Pulmonary artery endothelial cell (primary cell): ENCODE measurements around the gene DPP6. TPM values are rescaled to one million over a fixed set of nuclear protein-coding genes. Genes with fewer than 3 reads are reported as not detected.
"Not testable (repeated sequence)": the region's sequence is repeated elsewhere in the genome, so short reads cannot be mapped to it uniquely, and the experiment has no call there.

Source experiments
- DNase-seq: peaks from one replicate; pipeline ENCODE4 v3.0.0-alpha.2; 2011; ENCODE audit warnings: low read depth, low spot score
- total RNA-seq: library from RNA; depleted of rRNA; stranded (reverse); fragments of >200 nt; gene quantifications from 2 replicates; pipeline ENCODE4 v1.2.3, GENCODE V29; 2014

DPP6 gene
- total RNA-seq, 1 donor from 2014 or later: not detected

GRCh38 chr7:154148791-154149516, 96.8 kb downstream of the DPP6 start:
- not testable (repeated sequence) for DNase-seq

GRCh38 chr7:154150656-154151055, 98.5 kb downstream of the DPP6 start:
- not testable (repeated sequence) for DNase-seq

DNA sequence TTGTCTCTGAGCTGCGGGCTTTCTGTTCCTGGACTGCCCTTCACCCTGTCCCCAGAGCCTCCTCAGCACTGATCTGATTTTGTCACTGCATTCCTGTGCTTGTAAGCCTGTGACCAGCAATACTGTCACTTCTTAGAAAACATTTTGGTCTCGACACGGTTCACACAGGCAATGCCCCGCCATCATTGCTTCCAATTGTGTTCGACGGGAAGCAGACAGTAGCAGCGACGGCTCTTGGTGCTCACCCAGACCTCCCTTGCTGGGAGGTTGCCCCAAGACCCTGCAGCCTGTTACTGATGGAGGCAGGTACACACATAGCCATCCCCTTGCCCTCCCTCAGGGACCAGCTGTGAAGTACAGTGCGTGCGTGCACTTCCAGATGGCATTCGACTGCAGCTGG, 99.1 kb downstream of the DPP6 start:
- not testable (repeated sequence) for DNase-seq

DNA sequence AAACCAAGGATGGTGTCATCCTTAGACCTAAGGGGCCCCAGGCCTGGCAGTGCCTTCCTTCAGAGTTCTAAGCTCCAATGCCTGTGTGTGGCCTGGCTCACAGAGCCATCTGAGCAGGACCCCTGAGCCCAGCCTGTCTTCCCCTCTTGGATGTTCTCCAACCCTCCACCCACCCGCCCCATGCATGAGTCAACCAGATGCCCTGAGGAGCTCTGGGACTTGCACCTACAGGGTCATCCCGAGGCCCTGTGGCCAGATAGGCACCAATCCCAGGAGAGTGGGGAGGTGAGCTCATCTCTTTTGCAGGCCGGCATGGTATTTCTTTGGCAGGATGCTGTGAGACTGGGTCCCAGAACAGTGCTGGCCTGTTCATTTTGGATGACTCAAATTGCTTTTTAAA, 103.7 kb downstream of the DPP6 start:
- DNase-seq: not testable (repeated sequence)

DNA sequence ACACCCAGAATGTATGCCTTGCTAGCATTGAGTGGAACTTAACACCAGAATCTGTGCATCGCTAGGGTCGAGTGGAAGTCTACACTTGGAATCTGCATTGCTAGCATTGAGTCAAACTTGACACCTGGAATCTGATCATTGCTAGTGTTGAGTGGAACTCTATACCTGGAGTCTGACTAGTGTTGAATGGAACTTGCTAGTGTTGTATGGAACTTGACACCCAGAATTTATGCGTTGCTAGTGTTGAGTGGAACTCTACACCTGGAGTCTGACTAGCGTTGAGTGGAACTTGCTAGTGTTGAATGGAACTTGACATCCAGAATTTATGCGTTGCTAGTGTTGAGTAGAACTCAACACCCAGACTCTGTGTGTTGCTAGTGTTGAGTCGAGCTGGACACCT, 110.7 kb downstream of the DPP6 start:
- not testable (repeated sequence) for DNase-seq

DNA sequence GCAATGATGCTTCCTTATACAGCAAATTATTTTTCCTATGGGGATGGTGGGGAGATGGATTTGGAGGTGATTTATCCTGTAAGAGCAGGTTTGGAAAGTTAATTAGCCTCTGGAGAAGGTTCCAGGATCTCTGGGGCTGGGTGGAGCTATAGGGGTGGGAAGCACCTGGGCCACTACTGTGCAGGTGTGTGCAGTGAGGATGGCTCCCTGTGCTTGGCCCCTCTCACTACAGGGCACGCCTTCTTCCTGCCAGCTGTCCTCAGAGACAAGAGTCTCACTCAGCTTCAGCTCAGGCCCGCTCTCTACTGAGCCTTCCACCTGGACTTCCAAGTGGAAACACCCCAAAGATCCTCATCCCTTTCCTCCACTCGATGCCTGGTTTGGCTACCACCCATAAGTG, 111.4 kb downstream of the DPP6 start:
- not testable (repeated sequence) for DNase-seq

- DNase-seq: no peak
Observed at GRCh38 chr7:154167051-154167450, 114.9 kb downstream of the DPP6 start.

GRCh38 chr7:154167807-154168206, 115.6 kb downstream of the DPP6 start:
- DNase-seq: no peak

DNA sequence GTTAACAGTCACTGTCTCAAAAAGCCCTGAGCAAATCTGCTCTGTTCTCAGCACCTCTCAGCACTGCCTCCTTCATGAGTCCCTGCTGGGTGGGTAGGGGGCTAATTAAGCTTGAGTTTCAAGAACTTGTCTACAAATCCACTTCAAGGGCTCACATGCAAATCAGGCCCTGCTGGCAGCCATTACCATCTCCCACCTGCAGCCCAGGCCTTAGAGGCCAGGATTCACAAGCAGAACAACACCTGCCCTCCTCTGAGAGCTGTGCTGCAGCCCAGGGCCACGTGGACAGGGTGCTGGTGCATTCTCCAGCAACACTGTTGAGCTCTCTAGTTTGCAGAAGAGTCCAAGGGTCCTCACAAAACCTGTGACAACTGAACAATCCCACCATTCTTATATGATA, 119.2 kb downstream of the DPP6 start:
- no peak for DNase-seq

DNA sequence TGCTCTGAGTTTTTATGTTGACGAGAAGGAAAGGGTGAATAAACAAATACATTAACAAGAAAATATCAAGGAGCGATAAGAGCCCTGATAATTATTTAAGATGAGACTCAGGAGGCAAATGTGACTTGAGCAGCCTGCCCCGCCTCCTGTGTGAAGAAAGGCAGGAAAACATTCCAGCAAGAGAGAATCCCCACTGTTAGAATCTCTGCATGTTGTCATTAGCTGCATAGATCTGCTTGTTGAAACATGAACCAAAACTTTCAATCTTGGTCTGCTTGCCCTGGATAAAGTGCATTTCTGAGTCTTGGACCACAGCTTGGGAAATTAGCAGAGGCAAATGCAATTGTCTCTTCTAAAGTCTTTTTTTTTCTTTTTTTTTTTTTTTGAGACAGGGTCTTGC, 120.0 kb downstream of the DPP6 start:
- DNase-seq: no peak

DNA sequence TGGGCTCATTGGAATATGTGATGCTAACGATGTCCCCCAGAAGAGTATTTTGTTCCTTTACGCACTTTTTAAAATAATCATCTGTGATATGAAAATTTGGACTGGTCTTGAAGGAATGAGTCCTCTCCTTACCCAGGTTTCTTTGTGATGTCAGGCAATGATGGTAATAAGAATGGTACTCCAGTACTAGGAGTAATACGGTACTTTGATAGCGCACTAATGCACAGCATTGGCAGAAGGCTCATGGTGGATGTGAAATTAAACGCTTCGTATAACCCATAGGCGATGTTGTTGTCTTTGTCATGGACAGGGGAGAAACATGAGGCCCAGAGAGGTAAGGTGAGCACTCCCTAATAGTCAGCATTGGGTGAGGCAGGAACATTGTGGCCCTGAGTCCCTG, 125.4 kb downstream of the DPP6 start:
- no peak for DNase-seq

GRCh38 chr7:154178895-154179294, 126.7 kb downstream of the DPP6 start:
- no peak for DNase-seq

GRCh38 chr7:154183482-154183881, 131.3 kb downstream of the DPP6 start:
- DNase-seq: no peak

DNA sequence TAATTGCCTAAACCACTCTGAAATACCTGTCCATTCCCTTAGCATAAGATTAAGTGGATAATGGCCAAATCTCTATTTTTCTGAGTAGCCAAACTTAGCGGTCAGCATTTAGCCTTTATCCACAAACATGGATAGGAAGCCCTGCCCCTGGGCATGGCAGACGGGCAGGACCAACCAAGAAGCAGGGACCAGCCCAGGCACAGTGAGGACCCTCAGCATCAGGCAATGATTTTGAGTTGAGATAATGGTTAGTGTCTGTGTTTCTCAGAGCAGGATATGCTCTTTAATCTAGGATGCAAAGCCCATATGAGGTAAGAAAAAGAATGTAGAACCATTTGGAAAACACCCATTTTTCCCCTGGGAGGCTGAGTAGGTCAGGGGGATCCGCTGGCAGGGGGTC, 131.7 kb downstream of the DPP6 start:
- no peak for DNase-seq

DNA sequence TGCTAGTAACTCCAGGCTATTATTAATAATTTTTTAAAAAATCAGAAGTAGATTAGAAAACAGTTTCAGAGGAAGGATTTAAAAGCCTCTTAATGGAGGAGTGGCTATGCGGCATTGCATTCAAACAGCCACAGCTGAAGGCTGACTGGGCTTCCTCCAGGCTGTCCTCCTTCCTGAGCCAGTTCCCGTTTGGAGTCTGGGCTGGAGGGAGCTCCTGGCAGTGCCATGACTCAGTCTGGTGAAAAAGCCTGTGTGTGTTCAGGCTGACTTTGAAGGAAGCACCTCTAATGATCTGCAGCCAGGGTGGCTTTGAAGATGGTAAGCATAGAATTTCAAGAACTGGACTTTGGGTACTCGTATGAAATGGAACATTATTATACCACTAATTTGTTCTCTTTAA, 134.6 kb downstream of the DPP6 start:
- no peak for DNase-seq

DNA sequence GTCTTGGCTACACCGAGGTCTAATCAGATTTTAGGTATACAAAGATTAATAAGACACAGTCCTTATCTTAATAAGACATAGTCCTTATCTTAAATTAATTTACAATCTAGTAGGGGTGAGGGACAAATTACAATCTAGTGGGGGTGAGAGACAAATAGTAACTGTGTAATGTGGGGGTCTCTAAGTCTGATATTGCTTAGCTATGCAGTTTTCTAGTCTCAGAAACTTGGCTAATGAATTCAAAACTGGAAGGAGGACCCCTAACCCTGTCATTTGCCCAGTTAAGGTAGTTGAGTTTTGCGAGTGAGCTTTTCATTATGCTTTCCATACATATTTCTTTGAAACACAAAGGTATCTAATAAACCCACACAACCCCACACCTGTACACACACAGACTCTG, 136.1 kb downstream of the DPP6 start:
- DNase-seq: no peak

DNA sequence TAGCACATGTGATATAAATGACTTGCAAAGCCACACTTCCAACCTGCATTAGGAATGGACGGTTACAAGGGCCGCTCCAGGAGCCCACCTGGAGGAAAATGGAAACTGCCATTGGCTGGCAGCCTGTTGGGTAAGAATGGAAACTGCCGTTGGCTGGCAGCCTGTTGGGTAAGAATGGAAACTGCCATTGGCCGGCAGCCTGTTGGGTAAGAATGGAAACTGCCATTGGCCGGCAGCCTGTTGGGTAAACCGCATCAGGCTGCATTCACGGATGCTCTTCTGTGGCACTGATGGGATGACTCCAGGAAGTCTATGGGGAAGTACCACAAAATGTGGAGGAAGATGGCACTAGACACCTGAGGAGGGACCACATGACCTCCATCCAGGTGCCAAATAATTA, 143.1 kb downstream of the DPP6 start:
- no peak for DNase-seq

DNA sequence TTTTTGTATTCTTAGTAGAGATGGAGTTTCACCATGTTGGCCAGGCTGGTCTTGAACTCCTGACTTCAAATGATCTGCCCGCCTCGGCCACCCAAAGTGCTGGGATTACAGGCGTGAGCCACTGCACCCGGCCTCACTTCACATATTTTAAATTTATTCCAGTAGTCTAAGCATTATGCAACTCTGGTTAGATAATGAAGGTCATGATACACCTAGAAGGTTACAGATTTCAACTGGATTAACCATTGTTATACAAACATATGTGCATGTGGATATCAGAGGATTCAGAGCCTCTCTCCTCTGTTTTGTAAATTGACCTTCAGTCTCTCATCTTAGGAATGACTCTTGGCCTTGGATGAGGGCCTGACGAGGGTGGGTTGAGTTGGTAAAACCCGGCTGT, 146.3 kb downstream of the DPP6 start:
- no peak for DNase-seq

DNA sequence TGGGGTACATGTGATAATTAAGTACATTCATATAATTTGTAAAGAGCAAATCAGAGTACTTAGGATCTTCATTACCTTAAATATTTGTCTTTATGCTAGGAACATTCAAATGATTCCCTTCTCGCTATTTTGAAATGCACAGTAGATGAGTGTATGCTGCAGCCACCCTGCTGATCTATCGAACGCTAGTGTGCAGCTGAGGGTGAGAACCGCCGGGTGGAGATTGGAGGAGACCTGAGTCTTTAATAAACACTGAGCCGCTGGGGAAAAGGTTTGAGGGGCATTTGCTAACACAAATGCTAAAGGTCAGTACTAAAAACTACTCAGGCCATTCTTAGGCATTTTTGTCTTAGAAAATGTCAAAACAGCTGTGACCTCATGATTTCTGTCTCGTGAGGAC, 148.0 kb downstream of the DPP6 start:
- DNase-seq: no peak

GRCh38 chr7:154202002-154202401, 149.8 kb downstream of the DPP6 start:
- DNase-seq: no peak

DNA sequence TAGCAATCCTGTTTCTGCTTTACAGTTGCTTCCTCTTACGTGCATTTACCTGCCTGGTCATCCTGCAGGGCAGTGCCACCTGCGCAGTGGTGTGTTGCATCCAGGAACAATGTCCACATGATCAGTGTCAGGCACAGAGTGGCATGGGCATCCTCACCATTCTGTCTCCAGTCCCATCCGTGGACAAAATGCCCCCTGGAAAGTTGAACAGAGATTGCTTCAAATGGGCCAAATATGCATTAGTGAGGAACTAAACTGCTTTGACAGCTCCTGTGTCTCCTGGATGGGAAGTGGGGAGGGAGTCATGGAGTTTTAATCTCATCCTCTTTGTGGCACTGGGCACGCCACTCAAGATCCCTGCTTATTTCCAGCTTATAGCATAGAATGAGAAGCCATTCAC, 151.8 kb downstream of the DPP6 start:
- no peak for DNase-seq

DNA sequence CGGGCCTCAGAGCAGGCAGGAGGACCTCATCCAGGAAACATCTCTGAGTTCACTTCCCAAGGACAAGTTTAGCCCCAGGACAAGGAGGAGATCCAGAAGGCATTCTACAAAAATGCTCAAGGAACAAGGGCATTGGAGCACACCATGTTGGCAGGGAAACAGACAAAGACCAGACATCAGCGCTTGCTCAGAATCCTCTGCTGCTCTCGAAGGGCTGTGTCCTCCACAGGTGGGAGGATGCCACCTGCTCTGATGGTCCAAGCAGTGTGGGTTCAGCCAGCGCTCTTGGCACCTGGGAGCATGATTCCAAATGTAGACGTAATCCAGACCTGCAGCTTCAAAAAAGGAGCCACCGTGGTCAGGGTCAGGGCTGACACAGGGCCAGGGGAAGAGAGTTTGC, 160.7 kb downstream of the DPP6 start:
- no peak for DNase-seq

- no peak for DNase-seq
Observed at GRCh38 chr7:154217688-154218340, 165.6 kb downstream of the DPP6 start.
